Right ventricle myocardium inferior (tissue), 1 donor: ENCODE results near the gene NR1D1. TPM values are rescaled to one million over a fixed set of nuclear protein-coding genes. Genes with fewer than 3 reads are reported as not detected.

ENCODE experiments used
- ATAC-seq: fragments of 200-7000 bp; cut with Tn5 transposase; one replicate; pipeline ENCODE4 v1.9.1; 2020; ENCODE audit warnings: mild to moderate bottlenecking, moderate library complexity
- DNase-seq: peaks from one replicate; pipeline ENCODE4 v3.0.0; 2021; ENCODE audit errors: missing footprints
- intact Hi-C: fragments of 100-400 bp; cut with DNase I; formaldehyde crosslinking; loops from one replicate; pipeline ENCODE4 v1.11.0; 2022
- total RNA-seq: library from RNA; stranded (reverse); fragmentation: NEBNext Ultra II Directional; extraction: Animal tissue kit (Norgen Biotek cat#: 25700); gene quantifications from one replicate; pipeline ENCODE4 v1.2.1, GENCODE V29; 2021
- donor health status: DM: no; HTN: yes; CAD: no; lungs with severe emphysema.

NR1D1 gene
- total RNA-seq, 1 donor from 2014 or later = 24.9 TPM

DNA sequence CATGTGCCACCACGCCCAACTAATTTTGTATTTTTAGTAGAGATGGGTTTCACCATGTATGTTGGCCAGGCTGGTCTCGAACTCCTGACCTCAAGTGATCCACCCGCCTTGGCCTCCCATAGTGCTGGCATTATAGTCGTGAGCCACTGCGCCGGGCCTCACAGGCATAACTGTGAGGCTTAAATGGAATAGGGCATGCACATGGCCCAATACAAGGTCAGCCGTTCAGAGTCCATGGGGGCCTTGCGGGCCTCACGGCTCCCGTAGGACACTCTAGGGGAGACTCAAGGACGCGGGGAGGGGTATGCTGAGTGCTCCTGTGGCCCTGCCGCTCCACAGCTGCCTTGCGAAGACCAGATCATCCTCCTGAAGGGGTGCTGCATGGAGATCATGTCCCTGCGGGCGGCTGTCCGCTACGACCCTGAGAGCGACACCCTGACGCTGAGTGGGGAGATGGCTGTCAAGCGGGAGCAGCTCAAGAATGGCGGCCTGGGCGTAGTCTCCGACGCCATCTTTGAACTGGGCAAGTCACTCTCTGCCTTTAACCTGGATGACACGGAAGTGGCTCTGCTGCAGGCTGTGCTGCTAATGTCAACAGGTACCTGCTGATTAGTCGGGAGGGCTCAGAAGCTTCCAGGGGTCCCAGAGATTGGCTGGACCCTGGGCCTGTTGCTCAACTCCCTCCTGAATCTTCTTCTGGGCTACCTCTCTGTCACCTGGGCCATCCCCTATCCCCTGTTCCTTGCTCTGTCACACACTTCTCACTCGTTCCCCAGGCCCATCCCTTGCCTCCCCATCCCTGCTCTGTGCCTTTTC, 12.3 kb downstream of the NR1D1 start:
- no peak for ATAC-seq
- DNase-seq = no peak
- intact Hi-C loops = loop anchor here (2.0 kb wide), 1 partner anchor 25 kb away; the partner anchor contains the start of gene THRA

DNA sequence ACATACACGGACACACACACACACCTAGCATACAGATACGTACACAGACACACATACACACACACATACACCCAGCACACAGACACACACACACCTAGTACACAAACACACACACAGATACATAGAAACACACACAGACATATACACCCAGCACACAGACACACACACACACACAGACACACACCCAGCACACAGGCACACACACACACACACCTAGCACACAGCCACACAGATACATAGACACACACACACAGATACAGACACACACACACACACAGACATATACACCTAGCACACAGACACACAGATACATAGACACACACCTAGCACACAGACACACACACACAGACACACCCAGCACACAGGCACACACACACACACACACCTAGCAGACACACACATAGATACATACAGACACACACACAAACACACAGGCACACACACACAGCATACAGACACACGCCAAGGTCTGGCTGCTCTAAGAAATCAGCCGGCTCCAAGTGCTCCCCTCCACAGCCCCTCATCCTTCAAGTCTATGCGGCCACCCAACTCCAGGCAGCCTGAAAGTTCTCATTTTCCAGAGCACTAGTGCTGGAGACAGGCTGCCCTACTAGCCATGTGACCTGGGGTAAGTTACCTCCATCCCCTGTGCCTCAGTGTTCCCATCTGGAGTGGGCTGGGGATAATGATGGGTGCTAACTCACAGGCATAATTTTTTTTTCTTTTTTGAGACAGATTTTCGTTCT, 13.2 kb downstream of the NR1D1 start:
- intact Hi-C loops = loop anchor here (2.0 kb wide), 1 partner anchor 24 kb away; the partner anchor contains the start of gene THRA
- DNase-seq (no peak), ATAC-seq (no peak)

DNA sequence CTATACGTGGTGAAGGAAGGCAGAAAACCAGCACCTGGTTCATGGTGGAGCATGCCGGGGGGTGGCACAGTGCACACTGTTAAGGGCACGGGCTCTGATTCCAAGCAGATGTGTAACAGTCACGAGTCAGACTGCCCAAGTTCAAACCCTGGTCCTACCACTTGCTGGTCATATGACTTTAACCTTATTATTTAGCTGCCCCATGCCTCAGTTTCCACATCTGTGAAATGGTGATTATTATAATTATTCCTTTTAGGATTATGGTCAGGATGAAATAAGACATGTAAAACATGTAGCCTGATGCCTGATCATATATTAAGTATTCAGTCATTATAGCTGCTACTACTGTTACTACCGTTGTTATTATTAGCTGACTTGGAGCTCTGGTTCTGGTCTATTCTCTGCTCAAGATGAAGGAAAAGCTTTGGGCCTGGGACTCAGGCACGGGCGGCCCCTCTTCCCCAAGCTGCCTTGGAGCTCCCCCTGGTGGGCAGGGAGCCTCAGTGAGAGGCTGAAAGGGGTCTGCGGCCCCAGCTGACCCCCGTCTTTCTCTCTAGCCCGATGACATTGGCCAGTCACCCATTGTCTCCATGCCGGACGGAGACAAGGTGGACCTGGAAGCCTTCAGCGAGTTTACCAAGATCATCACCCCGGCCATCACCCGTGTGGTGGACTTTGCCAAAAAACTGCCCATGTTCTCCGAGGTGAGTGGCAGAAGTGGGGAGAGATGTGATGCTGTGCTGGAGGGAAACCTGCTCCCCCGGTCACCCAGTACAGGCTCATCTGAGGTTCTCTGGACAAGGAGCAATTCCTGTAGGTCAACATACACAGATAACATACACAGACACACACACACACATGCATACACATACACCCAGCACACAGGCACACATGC, 14.0 kb downstream of the NR1D1 start:
- ATAC-seq (peak; percentile 36), DNase-seq (no peak)
- intact Hi-C loops = loop anchor here (2.0 kb wide), 1 partner anchor 24 kb away; the partner anchor contains the start of gene THRA

- no peak for ATAC-seq
- intact Hi-C loops = no loop called here
- DNase-seq = no peak
These were observed 15.9 kb downstream of the NR1D1 start for GRCh38 chr17:40084477-40084876.

GRCh38 chr17:40079545-40079944, 20.8 kb downstream of the NR1D1 start:
- intact Hi-C loops = no loop called here
- no peak for DNase-seq
- no peak for ATAC-seq

DNA sequence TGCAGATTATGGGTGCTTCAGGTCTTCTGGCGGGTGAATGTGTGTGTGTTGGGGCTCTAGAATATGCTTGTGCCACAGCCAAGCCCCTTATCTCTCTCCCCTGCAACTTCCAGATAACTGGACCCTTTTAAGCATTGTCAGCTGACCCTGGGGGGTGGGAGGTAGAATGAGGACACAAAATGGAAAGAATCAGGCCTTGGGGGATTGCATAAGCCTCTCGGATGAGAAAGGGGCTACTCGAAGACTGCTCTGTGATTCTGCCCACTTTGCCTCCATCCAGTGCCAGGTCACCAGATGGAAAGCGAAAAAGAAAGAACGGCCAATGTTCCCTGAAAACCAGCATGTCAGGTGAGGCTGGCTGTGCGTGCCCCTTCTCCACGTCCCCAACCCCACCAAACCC, 23.8 kb downstream of the NR1D1 start:
- intact Hi-C loops = no loop called here
- ATAC-seq (no peak), DNase-seq (no peak)

- no peak for ATAC-seq
- DNase-seq = no peak
- intact Hi-C loops = no loop called here
These were observed 24.4 kb downstream of the NR1D1 start for GRCh38 chr17:40075942-40076498.

GRCh38 chr17:40075201-40075941, 25.0 kb downstream of the NR1D1 start:
- DNase-seq (peak; percentile 92), ATAC-seq (peak; percentile 69)
- intact Hi-C loops = no loop called here

DNA sequence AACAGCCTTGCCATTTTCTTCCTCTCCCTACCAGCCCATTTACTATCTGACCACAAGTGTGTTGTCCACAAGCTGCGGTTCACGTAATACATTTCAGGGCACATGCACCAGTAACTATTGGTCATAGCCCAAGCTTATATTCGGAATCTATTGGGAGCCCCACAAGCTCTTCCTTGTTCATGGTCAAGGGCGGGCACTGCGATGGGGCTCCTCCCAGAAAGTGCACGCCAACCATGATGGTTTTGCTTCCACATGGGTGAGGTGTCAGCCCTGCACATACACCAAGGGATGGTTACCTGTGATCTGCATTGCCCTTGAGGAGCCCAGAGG, 25.6 kb downstream of the NR1D1 start:
- DNase-seq = no peak
- intact Hi-C loops = loop anchor here (5.0 kb wide), 1 partner anchor 38 kb away; no protein-coding TSS in a partner anchor
- peak; percentile 12 for ATAC-seq

DNA sequence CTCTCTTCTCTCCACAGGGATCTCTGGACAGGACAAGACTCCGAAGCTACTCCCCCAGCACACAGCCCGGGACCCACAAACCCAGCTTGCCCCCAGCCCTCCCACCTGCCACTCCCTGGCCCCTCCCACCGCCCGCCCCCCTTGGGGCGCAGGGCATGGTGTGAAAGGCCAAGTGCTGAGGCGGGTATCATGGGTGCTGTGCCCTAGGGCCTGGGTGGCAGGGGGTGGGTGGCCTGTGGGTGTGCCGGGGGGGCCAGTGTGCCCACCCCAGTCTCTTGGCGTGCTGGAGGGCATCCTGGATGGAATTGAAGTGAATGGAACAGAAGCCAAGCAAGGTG, 26.2 kb downstream of the NR1D1 start:
- no peak for ATAC-seq

GRCh38 chr17:40073454-40074174, 26.8 kb downstream of the NR1D1 start:
- ATAC-seq (no peak), DNase-seq (no peak)
- intact Hi-C loops = loop anchor here (5.0 kb wide), 1 partner anchor 36 kb away; no protein-coding TSS in a partner anchor

More for the DNA sequence above, 26.2 kb downstream of the NR1D1 start:
- DNase-seq = no peak
- intact Hi-C loops = loop anchor here (5.0 kb wide), 1 partner anchor 37 kb away; no protein-coding TSS in a partner anchor

DNA sequence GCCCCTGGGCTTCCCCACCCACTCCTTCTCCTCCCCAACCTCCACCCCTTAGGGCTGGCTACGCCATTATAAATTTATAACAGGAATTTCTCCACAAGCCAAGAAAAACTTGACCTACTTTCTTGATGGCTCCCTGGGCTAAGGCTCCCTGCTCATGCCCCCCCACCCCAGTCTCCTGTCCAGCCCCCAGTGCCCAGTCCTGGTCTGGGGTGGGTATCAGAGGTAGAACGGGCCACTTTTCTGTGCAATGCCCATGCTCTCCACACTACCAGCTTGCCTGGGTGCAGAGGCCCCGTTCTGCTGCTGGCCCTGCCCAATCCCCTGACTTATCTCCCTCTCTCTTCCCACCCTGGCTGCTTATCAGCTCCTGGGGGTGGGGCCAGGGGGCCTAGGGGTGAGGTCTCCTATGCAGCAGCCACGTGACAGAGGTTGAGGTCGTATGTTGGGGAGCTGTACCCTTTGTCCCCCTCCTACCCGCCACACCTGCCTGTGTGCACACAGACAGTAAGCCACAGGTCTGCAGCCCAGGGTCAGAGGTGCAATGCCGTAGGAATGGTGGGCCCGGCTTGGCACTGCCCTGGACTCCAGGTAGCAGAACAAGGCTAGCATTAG, 27.5 kb downstream of the NR1D1 start:
- DNase-seq (no peak), ATAC-seq (no peak)
- intact Hi-C loops = loop anchor here (5.0 kb wide), 1 partner anchor 36 kb away; no protein-coding TSS in a partner anchor

GRCh38 chr17:40072040-40072734, 28.2 kb downstream of the NR1D1 start:
- DNase-seq = peak; percentile 88
- ATAC-seq = peak; percentile 37
- intact Hi-C loops = loop anchor here (5.0 kb wide), 1 partner anchor 35 kb away; no protein-coding TSS in a partner anchor

DNA sequence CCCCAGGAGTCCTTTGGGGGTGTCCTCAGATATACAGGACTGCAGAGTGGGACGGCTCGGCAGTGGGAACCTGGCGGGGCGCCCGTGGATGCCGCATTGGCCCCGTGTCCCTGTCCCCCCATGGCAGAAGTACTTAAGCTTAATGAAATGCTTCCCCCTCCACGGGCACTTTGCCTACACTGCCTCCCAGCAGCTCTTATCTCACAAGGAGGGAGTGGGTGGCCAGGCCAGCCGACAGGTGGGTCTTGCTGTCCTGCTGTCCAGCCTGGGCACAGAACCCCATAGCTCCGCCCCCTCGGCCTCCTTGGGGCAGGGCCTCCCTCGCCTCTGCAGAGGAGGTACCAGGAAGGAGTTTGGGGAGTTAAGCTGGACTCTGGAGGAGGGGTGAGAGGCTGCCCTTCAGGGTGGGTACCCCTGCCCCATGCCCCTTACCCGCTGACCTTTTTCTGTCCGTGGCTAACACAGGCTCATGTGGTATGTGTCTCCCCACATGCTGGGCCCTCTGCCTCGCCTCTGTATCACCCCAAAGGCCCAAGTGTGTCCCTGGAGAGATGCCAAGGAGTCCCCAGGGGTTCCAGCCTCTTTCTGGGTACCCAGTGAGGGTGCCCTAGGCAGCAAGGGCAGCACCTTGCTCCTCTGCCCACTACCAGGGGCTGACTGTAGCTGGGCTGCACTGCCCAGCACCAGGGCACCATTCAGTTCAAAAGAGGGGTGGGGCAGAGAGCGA, 28.9 kb downstream of the NR1D1 start:
- DNase-seq = peak; percentile 86
- intact Hi-C loops = loop anchor here (5.0 kb wide), 1 partner anchor 34 kb away; no protein-coding TSS in a partner anchor
- no peak for ATAC-seq

GRCh38 chr17:40070709-40071312, 29.6 kb downstream of the NR1D1 start:
- intact Hi-C loops = loop anchor here (5.0 kb wide), 1 partner anchor 34 kb away; no protein-coding TSS in a partner anchor
- no peak for DNase-seq
- no peak for ATAC-seq
